ENCODE measurements around the gene NONO.
"Not testable (repeated sequence)": the region's sequence is repeated elsewhere in the genome, so short reads cannot be mapped to it uniquely, and the experiment has no call there.

NONO gene

GRCh38 chrX:71285929-71286328, 2.5 kb downstream of the NONO start:
- no peak for DNase-seq (ENCODE audit: low read depth in 2 of 2)

GRCh38 chrX:71291381-71291780, 7.9 kb downstream of the NONO start:
- no peak for DNase-seq (ENCODE audit: low read depth in 2 of 2)

DNA sequence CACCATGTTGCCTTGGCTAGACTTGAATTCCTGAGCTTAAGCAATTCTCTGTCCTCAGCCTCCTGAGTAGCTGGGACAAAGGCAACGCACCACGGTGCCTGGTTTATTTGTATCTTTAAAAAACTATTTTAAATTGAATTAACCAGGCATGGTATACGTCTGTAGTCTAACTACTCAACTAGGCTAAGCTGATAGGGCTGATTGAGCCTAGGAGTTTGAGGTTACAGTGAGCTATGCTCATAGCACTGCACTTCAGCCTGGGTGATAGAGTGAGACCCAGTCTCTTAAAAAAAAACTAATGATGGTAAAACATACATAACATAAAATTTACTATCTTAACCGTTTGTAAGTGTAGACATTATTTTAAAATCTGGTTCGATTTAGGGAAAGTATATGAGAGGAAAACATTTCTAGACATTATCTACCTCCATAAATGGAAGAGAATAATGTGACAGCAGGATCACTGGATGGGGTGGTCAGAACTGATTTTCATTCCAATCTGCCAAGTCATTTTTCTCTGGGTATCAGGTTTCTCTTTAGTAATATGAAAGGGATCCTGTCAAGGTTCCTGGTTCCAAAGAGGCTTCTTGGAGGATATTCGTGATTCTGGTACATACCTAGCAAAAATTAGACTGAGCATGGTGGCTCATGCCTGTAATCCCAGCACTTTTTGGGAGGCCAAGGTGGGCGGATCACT, 9.4 kb downstream of the NONO start:
- peak; percentile 47 to 55 for DNase-seq (ENCODE audit: low read depth in 2 of 2)

DNA sequence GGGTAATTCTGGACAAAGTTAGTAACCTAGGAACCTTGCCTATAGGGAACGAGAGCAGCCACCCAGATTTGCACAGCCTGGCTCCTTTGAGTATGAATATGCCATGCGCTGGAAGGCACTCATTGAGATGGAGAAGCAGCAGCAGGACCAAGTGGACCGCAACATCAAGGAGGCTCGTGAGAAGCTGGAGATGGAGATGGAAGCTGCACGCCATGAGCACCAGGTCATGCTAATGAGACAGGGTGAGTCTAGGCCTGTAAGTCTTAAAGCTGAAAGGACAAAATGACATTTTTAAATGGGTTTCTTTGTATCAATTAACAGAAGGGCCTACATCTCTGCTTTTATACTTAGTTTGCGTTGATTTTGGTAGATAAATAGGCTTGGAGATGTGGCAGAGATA, 13.4 kb downstream of the NONO start:
- DNase-seq (ENCODE audit: low read depth in 2 of 2), result no peak

GRCh38 chrX:71298119-71298518, 14.7 kb downstream of the NONO start:
- DNase-seq (ENCODE audit: low read depth in 2 of 2), result no peak

DNA sequence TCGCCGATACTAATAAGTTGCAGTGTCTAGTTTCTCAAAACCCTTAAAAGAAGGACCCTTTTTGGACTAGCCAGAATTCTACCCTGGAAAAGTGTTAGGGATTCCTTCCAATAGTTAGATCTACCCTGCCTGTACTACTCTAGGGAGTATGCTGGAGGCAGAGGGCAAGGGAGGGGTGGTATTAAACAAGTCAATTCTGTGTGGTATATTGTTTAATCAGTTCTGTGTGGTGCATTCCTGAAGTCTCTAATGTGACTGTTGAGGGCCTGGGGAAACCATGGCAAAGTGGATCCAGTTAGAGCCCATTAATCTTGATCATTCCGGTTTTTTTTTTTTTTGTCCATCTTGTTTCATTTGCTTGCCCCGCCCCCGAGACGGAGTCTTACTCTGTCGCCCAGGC, 16.6 kb downstream of the NONO start:
- not testable (repeated sequence) for DNase-seq (ENCODE audit: low read depth in 2 of 2)

DNA sequence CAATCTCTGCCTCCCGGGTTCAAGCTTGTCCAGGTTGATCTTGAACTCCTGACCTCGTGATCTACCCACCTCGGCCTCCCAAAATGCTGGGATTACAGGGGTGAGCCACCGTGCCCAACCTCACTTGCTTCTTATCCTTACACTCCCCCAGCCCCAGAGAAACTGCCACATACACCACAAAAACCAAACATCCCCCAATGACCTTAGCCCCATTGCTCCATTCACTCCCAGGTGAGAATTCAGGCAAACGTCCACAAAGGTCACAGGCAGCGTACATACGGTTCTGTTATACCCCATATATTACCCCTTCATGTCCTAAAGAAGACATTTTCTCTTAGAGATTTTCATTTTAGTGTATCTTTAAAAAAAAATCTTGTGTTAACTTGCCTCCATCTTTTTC, 17.1 kb downstream of the NONO start:
- not testable (repeated sequence) for DNase-seq (ENCODE audit: low read depth in 2 of 2)

DNA sequence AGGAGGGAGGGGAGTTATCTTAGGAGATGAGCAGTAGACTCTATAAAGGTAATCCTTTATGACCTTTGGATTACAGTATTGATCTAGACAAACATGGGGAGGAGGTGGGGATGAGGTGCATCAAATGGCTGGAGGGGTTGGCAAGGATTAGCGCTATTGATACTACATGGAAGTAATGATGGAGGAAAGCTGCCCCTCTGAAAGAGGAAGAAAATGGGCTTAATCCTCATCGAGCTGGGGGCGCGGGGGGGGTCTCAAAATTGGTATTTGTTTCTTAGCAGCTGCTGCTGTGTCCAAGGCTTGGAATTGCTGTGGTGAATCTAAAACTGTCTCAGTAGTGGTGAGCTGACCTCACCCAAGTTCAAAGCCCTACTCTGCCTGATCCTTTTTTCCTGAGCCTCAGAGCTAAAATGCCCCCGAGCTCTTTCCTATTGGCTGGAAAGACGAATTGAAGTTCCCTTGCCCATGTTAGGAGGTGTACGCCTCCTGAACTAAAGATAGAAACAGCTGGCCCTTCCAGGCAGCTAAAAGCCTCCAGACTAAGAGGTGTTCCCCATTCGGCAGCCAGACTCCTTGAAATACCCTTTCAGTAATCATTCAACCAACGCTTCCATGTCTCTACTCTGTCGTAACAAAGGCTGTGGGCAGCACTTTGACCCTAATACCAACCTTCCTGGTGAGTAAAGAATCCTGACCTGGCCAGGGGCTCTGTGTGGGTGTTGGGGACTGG, 17.9 kb downstream of the NONO start, which contains the start of gene ITGB1BP2:
Gene ITGB1BP2, plus strand, starts transcription at position 556 of the 730 bp plus-strand sequence. Its CDS starts 57 bp downstream, at position 613.
- no peak for DNase-seq (ENCODE audit: low read depth in 2 of 2)

GRCh38 chrX:71302461-71303213, 19.2 kb downstream of the NONO start:
- no peak for DNase-seq (ENCODE audit: low read depth in 2 of 2)

DNA sequence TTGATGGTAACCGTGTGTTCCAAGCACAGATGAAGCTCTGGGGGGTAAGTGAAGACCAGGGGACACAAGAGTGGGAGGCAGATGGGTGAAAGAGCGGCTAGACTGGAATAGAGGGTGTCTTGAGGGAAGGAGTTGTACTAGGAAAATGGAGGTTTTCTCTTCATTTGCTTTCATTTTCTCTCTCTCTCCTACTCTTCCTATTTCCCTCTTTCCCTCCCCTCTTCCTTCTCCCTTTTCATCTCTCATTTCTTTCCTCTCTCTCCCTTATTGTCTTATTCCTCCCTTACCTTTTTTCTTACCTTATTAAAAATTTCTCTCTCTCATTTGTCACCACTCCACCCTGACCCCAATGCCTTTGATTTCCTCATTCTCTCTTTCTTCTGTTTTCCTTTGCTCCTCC, 21.1 kb downstream of the NONO start:
- no peak for DNase-seq (ENCODE audit: low read depth in 2 of 2)

DNA sequence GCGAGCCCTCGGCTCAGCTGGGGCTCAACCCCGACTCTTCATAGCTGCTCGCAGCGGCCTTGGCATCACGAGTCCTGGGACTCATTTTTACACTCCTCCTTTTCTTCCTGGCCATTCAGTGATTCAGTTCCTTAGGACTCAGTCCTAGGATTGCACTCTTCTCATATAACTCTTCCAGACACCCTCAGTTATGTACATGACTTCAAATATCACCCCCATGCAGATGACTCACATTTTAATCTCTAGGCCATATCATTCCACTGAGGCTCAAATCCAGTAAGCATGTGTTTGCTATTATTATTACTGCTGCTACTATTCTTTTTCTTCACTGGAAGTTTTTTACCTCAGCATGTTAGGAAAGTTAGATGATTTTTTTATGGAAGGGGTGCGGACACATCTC, 32.5 kb downstream of the NONO start:
- peak; percentile 52 to 55 for DNase-seq (ENCODE audit: low read depth in 2 of 2)

- not testable (repeated sequence) for DNase-seq (ENCODE audit: low read depth in 2 of 2)
Observed at GRCh38 chrX:71316959-71317358, 33.5 kb downstream of the NONO start.

- DNase-seq (ENCODE audit: low read depth in 2 of 2), result no peak
Observed at GRCh38 chrX:71320126-71320525, 36.7 kb downstream of the NONO start.

DNA sequence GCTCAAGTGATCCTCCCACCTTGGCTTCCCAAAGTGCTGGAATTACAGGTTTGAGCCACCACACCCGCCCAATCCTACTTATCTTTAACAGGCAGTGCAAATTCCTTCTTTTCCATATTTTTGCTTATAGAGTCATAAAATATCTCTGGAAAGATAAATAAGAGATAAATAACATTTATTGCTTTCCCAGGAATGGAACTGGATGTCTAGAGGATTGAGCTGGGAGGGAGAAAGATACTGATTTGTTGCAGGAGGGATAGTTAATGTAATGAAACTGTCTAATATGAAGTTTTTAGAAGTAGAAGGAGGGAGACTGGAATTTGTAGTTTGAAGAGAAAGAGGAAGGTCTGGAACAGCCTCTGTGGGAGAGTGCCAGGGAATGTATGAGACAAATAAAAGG, 38.3 kb downstream of the NONO start:
- DNase-seq (ENCODE audit: low read depth in 2 of 2), result no peak

GRCh38 chrX:71324452-71324851, 41.0 kb downstream of the NONO start:
- not testable (repeated sequence) for DNase-seq (ENCODE audit: low read depth in 2 of 2)

GRCh38 chrX:71326394-71326793, 43.0 kb downstream of the NONO start:
- DNase-seq (ENCODE audit: low read depth in 2 of 2), result no peak

GRCh38 chrX:71349151-71349665, 65.8 kb downstream of the NONO start:
- not testable (repeated sequence) for DNase-seq (ENCODE audit: low read depth in 2 of 2)

DNA sequence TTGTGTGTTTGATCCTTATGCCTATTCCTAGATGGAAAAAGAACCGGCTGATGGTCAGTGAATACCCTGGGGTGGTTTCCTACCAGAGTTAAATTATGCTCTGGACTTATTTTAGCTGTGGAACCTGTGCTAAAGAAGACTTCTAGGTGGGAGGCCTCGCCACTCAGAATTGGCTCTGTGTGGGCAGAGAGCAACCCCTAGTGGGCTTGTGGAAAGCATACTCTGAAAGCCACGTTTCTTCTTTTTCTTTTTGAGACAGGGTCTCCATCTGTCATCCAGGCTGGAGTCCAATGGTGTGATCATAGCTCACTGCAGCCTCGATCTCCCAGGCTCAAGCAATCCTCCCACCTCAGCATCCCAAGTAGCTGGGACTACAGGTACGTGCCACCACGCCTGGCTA, 66.4 kb downstream of the NONO start:
- not testable (repeated sequence) for DNase-seq (ENCODE audit: low read depth in 2 of 2)
